Endothelial cell of umbilical vein (primary cell): ENCODE results near the gene GRK1. TPM values are rescaled to one million over a fixed set of nuclear protein-coding genes. Genes with fewer than 3 reads are reported as not detected.

Experiments
- BruUV-seq: library from RNA; stranded (reverse); fragments of 400-500 nt; replicated peaks from 2 replicates; lab custom pipeline; 2021; lab: Mats Ljungman, UMichigan
- CTCF ChIA-PET: fragments of 300-600, 350-600 bp; sonication (Branson Sonifier 250); formaldehyde crosslinking; loops from one replicate; lab custom pipeline; 2021; ENCODE audit warnings: antibody characterized with exemption, inconsistent platforms; lab: Charles Lee
- POLR2A ChIA-PET: fragments of 300-600, 350-600 bp; sonication (Branson Sonifier 250); formaldehyde crosslinking; loops from one replicate; lab custom pipeline; 2021; ENCODE audit warnings: antibody characterized with exemption, inconsistent platforms; lab: Charles Lee
- DNase-seq: peaks from one replicate; pipeline ENCODE4 v3.0.0-alpha.2; 2011; ENCODE audit warnings: low read depth, low spot score
- FAIRE-seq: peaks from 2 replicates; lab custom pipeline; 2011; peaks lifted over from hg19 to GRCh38; lab: Jason Lieb, UNC
- H2AFZ ChIP-seq: 2 replicates; pipeline ENCODE4 v1.6.0; 2012; ENCODE audit warnings: low read depth, low read length, control low read depth, inconsistent platforms
- H3K27ac ChIP-seq: 2 replicates; pipeline ENCODE4 v1.5.1; 2011; ENCODE audit warnings: low read depth, mild to moderate bottlenecking, control low read depth, low read length, moderate library complexity; ENCODE audit not compliant: insufficient read depth
- H3K27me3 ChIP-seq, 2 experiments: 2 replicates each; pipeline versions ENCODE4 v1.6.0 to v1.6.1; 2011; ENCODE audit warnings: low read length in 2 of 2, mixed read lengths in 1 of 2; ENCODE audit not compliant: control insufficient read depth in 2 of 2, insufficient read depth in 2 of 2
- H3K36me3 ChIP-seq, 2 experiments: 2 replicates in 1 of 2; 3 replicates in 1 of 2; pipeline ENCODE4 v1.5.1; 2011; ENCODE audit warnings: low read length in 2 of 2, mild to moderate bottlenecking in 1 of 2, moderate library complexity in 1 of 2; ENCODE audit not compliant: control insufficient read depth in 2 of 2, insufficient read depth in 2 of 2; ENCODE audit errors: extremely low read depth in 1 of 2
- H3K4me1 ChIP-seq: 3 replicates; pipeline ENCODE4 v1.5.1; 2011; ENCODE audit warnings: mild to moderate bottlenecking, low read length; ENCODE audit not compliant: control insufficient read depth, insufficient read depth; ENCODE audit errors: extremely low read depth
- H3K4me2 ChIP-seq: 2 replicates; pipeline ENCODE4 v1.6.1; 2011; ENCODE audit warnings: low read length, control low read depth, mixed read lengths; ENCODE audit not compliant: insufficient read depth
- H3K4me3 ChIP-seq, 3 experiments: fragments of 200-600 bp in 1 of 3; sonication (generic), shearing (Covaris generic) in 1 of 3; replicated peaks in 1 of 3; 2 replicates each; pipeline ENCODE4 v1.5.1; 2011 to 2016; ENCODE audit warnings: control low read depth in 3 of 3, low read length in 3 of 3, mild to moderate bottlenecking in 2 of 3, inconsistent platforms in 1 of 3, low read depth in 1 of 3, moderate library complexity in 1 of 3; ENCODE audit not compliant: insufficient read depth in 1 of 3
- H3K79me2 ChIP-seq: 2 replicates; pipeline ENCODE4 v1.6.0; 2012; ENCODE audit warnings: low read length, inconsistent platforms; ENCODE audit not compliant: control insufficient read depth, insufficient read depth
- H3K9ac ChIP-seq: replicated peaks from 2 replicates; pipeline ENCODE3; 2011; ENCODE audit warnings: low read length, control low read depth; ENCODE audit not compliant: insufficient read depth; ENCODE audit errors: extremely low read depth
- H3K9me1 ChIP-seq: replicated peaks from 3 replicates; pipeline ENCODE4 v1.6.0; 2011; ENCODE audit warnings: mild to moderate bottlenecking, low read length; ENCODE audit not compliant: control insufficient read depth, insufficient read depth; ENCODE audit errors: extremely low read depth
- H3K9me3 ChIP-seq: replicated peaks from 2 replicates; pipeline ENCODE4 v1.5.1; 2012; ENCODE audit warnings: low read length, inconsistent platforms; ENCODE audit not compliant: control insufficient read depth, insufficient read depth
- H4K20me1 ChIP-seq: replicated peaks from 2 replicates; pipeline ENCODE3; 2011; ENCODE audit warnings: mild to moderate bottlenecking, low read length; ENCODE audit not compliant: control insufficient read depth, insufficient read depth; ENCODE audit errors: extremely low read depth
- EZH2 ChIP-seq: IDR thresholded peaks from 2 replicates; pipeline ENCODE4 v1.6.1; 2012; ENCODE audit warnings: borderline replicate concordance, low read depth, mild to moderate bottlenecking, moderate library complexity, low read length, inconsistent platforms; ENCODE audit not compliant: severe bottlenecking
- FOS ChIP-seq: IDR thresholded peaks from 2 replicates; pipeline ENCODE4 v1.6.1; 2011; ENCODE audit warnings: mild to moderate bottlenecking, low read length, moderate library complexity, borderline replicate concordance; ENCODE audit not compliant: insufficient read depth
- GATA2 ChIP-seq: IDR thresholded peaks from 2 replicates; pipeline ENCODE4 v1.7.0; 2011; ENCODE audit warnings: low read depth, mild to moderate bottlenecking, moderate library complexity, mixed read lengths, low read length; ENCODE audit not compliant: insufficient read length, insufficient read depth
- JUN ChIP-seq: IDR thresholded peaks from 2 replicates; pipeline ENCODE4 v1.6.1; 2011; ENCODE audit warnings: borderline replicate concordance, low read depth; ENCODE audit not compliant: insufficient read length, insufficient read depth
- MYC ChIP-seq: IDR thresholded peaks from one replicate; pipeline ENCODE4 v1.6.1; 2011; ENCODE audit warnings: mild to moderate bottlenecking, low read depth, low read length
- POLR2A ChIP-seq: IDR thresholded peaks from 2 replicates; pipeline ENCODE4 v1.6.1; 2012; ENCODE audit warnings: low read depth, mild to moderate bottlenecking, control low read depth, low read length
- POLR2AphosphoS5 ChIP-seq: IDR thresholded peaks from 2 replicates; pipeline ENCODE4 v1.6.1; 2012; ENCODE audit warnings: low read depth, mild to moderate bottlenecking, control low read depth, low read length, moderate library complexity; ENCODE audit not compliant: insufficient read depth
- dilution Hi-C: fragments of 300-500 bp; cut with MboI; formaldehyde crosslinking; loops from one replicate; pipeline ENCODE4 v1.15.0; 2019; ENCODE audit warnings: low sequenced_read_pairs; ENCODE audit not compliant: extremely low pct_ligation_motif_present
- intact Hi-C: fragments of 100-400 bp; cut with micrococcal nuclease; formaldehyde crosslinking; loops from one replicate; pipeline ENCODE4 v1.10.0; 2022
- polyA plus RNA-seq, 4 experiments: library from polyadenylated mRNA; depleted of rRNA in 3 of 4; stranded (reverse) in 3 of 4; unstranded in 1 of 4; fragments of >200 nt; gene quantifications; 2 replicates each; pipeline versions ENCODE4 v1.2.1 to v1.2.3, GENCODE V29; 2011 to 2012; ENCODE audit warnings: missing spikeins in 1 of 4
- total RNA-seq: library from RNA; stranded (reverse); gene quantifications from 2 replicates; pipeline ENCODE4 v1.2.3, GENCODE V29; 2021
- TF ChIP-seq, protein P1 (sequence below), 2 donors: IDR thresholded peaks; 1 replicate in 1 of 2; 2 replicates in 1 of 2; pipeline ENCODE4 v1.5.1; 2011; ENCODE audit warnings: low read length in 2 of 2, mild to moderate bottlenecking in 2 of 2, moderate library complexity in 2 of 2, control low read depth in 1 of 2, inconsistent platforms in 1 of 2, low read depth in 1 of 2; ENCODE audit not compliant: insufficient read depth in 1 of 2; ENCODE audit errors: extremely low read depth in 1 of 2
- TF ChIP-seq, protein P2 (sequence below): IDR thresholded peaks from 2 replicates; pipeline ENCODE4 v1.6.1; 2011; ENCODE audit not compliant: insufficient read depth, insufficient read length

The GRK1 gene
- total and polyA plus RNA-seq, 2 donors (not counting 3 experiments of a cell fraction or from before 2014, with no cell fraction given) = not detected

DNA sequence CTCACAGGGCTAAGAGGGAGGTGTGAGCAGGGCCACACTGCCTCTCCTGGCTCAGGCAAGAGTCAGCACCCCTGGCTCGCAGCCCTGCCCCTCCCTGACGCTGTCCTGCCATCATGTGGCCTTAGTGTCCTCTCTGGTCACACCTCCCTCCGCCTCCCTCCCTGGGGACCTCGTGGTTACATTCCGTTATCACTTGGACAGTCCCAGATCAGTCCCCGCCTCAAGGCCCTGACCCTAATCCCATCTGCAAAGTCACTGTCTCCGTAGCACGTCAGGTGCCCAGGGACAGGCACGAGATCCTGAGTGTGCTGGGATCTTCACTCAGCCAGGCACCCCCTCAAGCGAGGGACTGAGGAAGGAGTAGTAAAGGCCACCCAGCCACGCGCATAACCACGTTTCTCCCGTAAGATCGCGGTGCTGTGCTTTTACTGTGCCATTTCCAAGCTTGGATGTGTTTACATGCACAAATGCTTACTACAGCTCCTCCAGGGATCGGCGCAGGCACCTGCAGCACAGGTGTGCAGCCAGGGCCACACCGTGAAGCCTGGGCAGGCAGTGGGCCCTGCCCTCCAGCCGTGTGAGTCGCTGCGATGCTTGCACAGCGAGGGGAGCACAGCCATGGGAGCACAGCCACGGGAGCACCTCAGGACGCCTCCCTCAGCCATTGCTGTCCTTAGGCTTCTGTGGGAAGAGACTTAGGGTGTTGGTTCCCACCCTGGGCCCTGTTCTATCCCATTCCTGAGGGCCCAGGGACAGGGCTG is 81.3 kb downstream of the GRK1 start:
- TF ChIP-seq, protein P1, sequence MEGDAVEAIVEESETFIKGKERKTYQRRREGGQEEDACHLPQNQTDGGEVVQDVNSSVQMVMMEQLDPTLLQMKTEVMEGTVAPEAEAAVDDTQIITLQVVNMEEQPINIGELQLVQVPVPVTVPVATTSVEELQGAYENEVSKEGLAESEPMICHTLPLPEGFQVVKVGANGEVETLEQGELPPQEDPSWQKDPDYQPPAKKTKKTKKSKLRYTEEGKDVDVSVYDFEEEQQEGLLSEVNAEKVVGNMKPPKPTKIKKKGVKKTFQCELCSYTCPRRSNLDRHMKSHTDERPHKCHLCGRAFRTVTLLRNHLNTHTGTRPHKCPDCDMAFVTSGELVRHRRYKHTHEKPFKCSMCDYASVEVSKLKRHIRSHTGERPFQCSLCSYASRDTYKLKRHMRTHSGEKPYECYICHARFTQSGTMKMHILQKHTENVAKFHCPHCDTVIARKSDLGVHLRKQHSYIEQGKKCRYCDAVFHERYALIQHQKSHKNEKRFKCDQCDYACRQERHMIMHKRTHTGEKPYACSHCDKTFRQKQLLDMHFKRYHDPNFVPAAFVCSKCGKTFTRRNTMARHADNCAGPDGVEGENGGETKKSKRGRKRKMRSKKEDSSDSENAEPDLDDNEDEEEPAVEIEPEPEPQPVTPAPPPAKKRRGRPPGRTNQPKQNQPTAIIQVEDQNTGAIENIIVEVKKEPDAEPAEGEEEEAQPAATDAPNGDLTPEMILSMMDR (IDR thresholded peaks at IDR 0.05; ENCODE audit: extremely low read depth in 1 of 2, insufficient read depth in 1 of 2, low read depth in 1 of 2, low read length in 2 of 2) = no peak
- no peak for TF ChIP-seq EZH2
- TF ChIP-seq, protein P2, sequence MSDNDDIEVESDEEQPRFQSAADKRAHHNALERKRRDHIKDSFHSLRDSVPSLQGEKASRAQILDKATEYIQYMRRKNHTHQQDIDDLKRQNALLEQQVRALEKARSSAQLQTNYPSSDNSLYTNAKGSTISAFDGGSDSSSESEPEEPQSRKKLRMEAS = no peak
- TF ChIP-seq GATA2 = no peak
- TF ChIP-seq POLR2AphosphoS5 = no peak
- no peak for TF ChIP-seq POLR2A
- no peak for TF ChIP-seq JUN
- TF ChIP-seq FOS = no peak
- no peak for TF ChIP-seq MYC
- H3K4me2 ChIP-seq = no peak overlapping the region
- dilution Hi-C loops (no loop called here), intact Hi-C loops (no loop called here)
- ChIA-PET CTCF (no interaction called here), POLR2A (no interaction called here)
- BruUV-seq = no TSS peak
- H3K27me3 ChIP-seq = no peaks in the 10 kb centered on the region
- no peak overlapping the region for H3K9ac ChIP-seq
- H3K4me1 ChIP-seq = no peaks in the 10 kb centered on the region
- DNase-seq (no peak), FAIRE-seq (no peak)
- no peak overlapping the region for H2AFZ ChIP-seq
- H4K20me1 ChIP-seq = no peaks in the 10 kb centered on the region
- no peaks in the 10 kb centered on the region for H3K36me3 ChIP-seq
- no peak overlapping the region for H3K4me3 ChIP-seq
- no peak overlapping the region for H3K27ac ChIP-seq
- no peaks in the 10 kb centered on the region for H3K9me1 ChIP-seq
- H3K79me2 ChIP-seq = no peaks in the 10 kb centered on the region
- H3K9me3 ChIP-seq = no peaks in the 10 kb centered on the region
